GM12878 (cell line): ENCODE data around the gene MMP1. TPM values are rescaled to one million over a fixed set of nuclear protein-coding genes. Genes with fewer than 3 reads are reported as not detected.

Source experiments
- ATAC-seq: fragments of 200-7000 bp; cut with Tn5 transposase; 3 replicates; pipeline ENCODE4 v1.9.1; 2020; ENCODE audit warnings: mild to moderate bottlenecking, moderate library complexity
- BruUV-seq: library from RNA; stranded (reverse); fragments of 400-500 nt; replicated peaks from 2 replicates; lab custom pipeline; 2021; lab: Mats Ljungman, UMichigan
- CTCF ChIA-PET: fragments of 300-600 bp; sonication (Branson Sonifier 250); formaldehyde crosslinking; extraction: SDS; loops from one replicate; lab custom pipeline; 2021; ENCODE audit warnings: inconsistent platforms; lab: Yijun Ruan, JAX
- POLR2A ChIA-PET: fragments of 350-600 bp; formaldehyde crosslinking; extraction: SDS; loops from one replicate; lab custom pipeline; 2021; ENCODE audit warnings: inconsistent platforms; lab: Charles Lee
- RAD21 ChIA-PET: fragments of 300-600 bp; sonication (Branson Sonifier 250); formaldehyde crosslinking; loops from one replicate; lab custom pipeline; 2023; ENCODE audit warnings: antibody characterized with exemption; ENCODE audit not compliant: unreplicated experiment; lab: Charles Lee
- SMC1A ChIA-PET: fragments of 300-600 bp; sonication (Branson Sonifier 250); formaldehyde crosslinking; loops from one replicate; lab custom pipeline; 2023; ENCODE audit not compliant: unreplicated experiment, uncharacterized antibody; lab: Charles Lee
- DNase-seq: peaks from one replicate; pipeline ENCODE4 v3.0.0-alpha.2; 2011; ENCODE audit warnings: low read depth, low spot score
- FAIRE-seq: peaks from 3 replicates; lab custom pipeline; 2011; peaks lifted over from hg19 to GRCh38; lab: Jason Lieb, UNC
- H2AFZ ChIP-seq: 2 replicates; pipeline ENCODE4 v1.6.0; 2011; ENCODE audit warnings: low read depth, low read length, control low read depth; ENCODE audit not compliant: control insufficient read depth
- H3K27ac ChIP-seq: 2 replicates; pipeline ENCODE4 v1.5.1; 2011; ENCODE audit warnings: control low read depth; ENCODE audit not compliant: control insufficient read depth, insufficient read depth
- H3K27me3 ChIP-seq, 2 experiments: replicated peaks in 1 of 2; 2 replicates each; pipeline versions ENCODE4 v1.6.0 to v1.6.1; 2011; ENCODE audit warnings: low read length in 1 of 2; ENCODE audit not compliant: control insufficient read depth in 2 of 2, insufficient read depth in 2 of 2
- H3K36me3 ChIP-seq, 2 experiments: 2 replicates each; pipeline ENCODE4 v1.5.1; 2011; ENCODE audit warnings: low read length in 1 of 2; ENCODE audit not compliant: control insufficient read depth in 2 of 2, insufficient read depth in 2 of 2
- H3K4me1 ChIP-seq: 2 replicates; pipeline ENCODE4 v1.6.1; 2011; ENCODE audit warnings: mild to moderate bottlenecking, low read length, moderate library complexity, mixed read lengths; ENCODE audit not compliant: control insufficient read depth, insufficient read depth
- H3K4me2 ChIP-seq: 2 replicates; pipeline ENCODE4 v1.6.0; 2011; ENCODE audit warnings: control low read depth; ENCODE audit not compliant: control insufficient read depth, insufficient read depth
- H3K4me3 ChIP-seq: fragments of 200-600 bp; sonication (generic); 2 replicates; pipeline ENCODE4 v1.5.1; 2016
- H3K79me2 ChIP-seq: 2 replicates; pipeline ENCODE4 v1.6.0; 2011; ENCODE audit warnings: low read length; ENCODE audit not compliant: control insufficient read depth, insufficient read depth
- H3K9ac ChIP-seq: 2 replicates; pipeline ENCODE4 v1.8.0; 2011; ENCODE audit warnings: low read length, control low read depth, mixed read lengths; ENCODE audit not compliant: control insufficient read depth, insufficient read depth
- H3K9me3 ChIP-seq: replicated peaks from 3 replicates; pipeline ENCODE4 v1.5.1; 2011; ENCODE audit warnings: mild to moderate bottlenecking, low read length; ENCODE audit not compliant: control insufficient read depth, insufficient read depth
- H4K20me1 ChIP-seq: 2 replicates; pipeline ENCODE4 v1.6.0; 2011; ENCODE audit not compliant: control insufficient read depth, insufficient read depth
- ASH2L ChIP-seq: fragments of 300-600, 200-600 bp; sonication (generic); IDR thresholded peaks from 2 replicates; pipeline ENCODE4 v1.6.1; 2017; ENCODE audit warnings: low read depth, mild to moderate bottlenecking, borderline replicate concordance
- BRCA1 ChIP-seq: IDR thresholded peaks from 2 replicates; pipeline ENCODE4 v1.6.1; 2011; ENCODE audit warnings: low read depth, low read length, improper control_type of control experiment
- MEF2B ChIP-seq: fragments of 450-650 bp; IDR thresholded peaks from 2 replicates; pipeline ENCODE4 v1.6.1; 2018; ENCODE audit warnings: mild to moderate bottlenecking, moderate library complexity; ENCODE audit not compliant: partially characterized antibody, poor library complexity, severe bottlenecking
- NBN ChIP-seq: fragments of 450-650 bp; IDR thresholded peaks from 2 replicates; pipeline ENCODE4 v1.6.1; 2016
- PML ChIP-seq: IDR thresholded peaks from 2 replicates; pipeline ENCODE4 v1.6.1; 2012; ENCODE audit warnings: low read length, inconsistent platforms
- POLR2A ChIP-seq: IDR thresholded peaks from 2 replicates; pipeline ENCODE4 v1.6.1; 2011; ENCODE audit warnings: low read depth, mild to moderate bottlenecking, low read length
- ZNF24 ChIP-seq: fragments of 450-650 bp; IDR thresholded peaks from 2 replicates; pipeline ENCODE4 v1.6.1; 2017; ENCODE audit warnings: antibody characterized with exemption, mild to moderate bottlenecking
- WGBS: methylation state at CpG from one replicate; pipeline ENCODE4 v1.1.6; 2016; ENCODE audit warnings: low lambda C conversion rate; ENCODE audit not compliant: insufficient replicate concordance, insufficient coverage; ENCODE audit errors: missing lambda C conversion rate; 5-methylcytosine and 5-hydroxymethylcytosine counted together
- in situ Hi-C: fragments of 300-500 bp; cut with MboI; formaldehyde crosslinking; loops from 9 replicates; pipeline ENCODE4 v1.14.3; 2018; ENCODE audit warnings: mixed read lengths
- intact Hi-C: fragments of 100-400 bp; cut with micrococcal nuclease; formaldehyde crosslinking; loops from one replicate; pipeline ENCODE4 v1.14.2; 2022; ENCODE audit not compliant: unreplicated experiment
- polyA plus RNA-seq, 11 experiments: library from polyadenylated mRNA; depleted of rRNA in 4 of 11; unstranded in 6 of 11; stranded (reverse) in 5 of 11; fragments of >200 nt; fragmentation: Nextera tagmentation in 4 of 11; fragmentation: Illumina TruSeq in 1 of 11; extraction: Ambion mirVana in 4 of 11; extraction: Trizol in 1 of 11; gene quantifications; 1 replicate in 1 of 11; 2 replicates in 10 of 11; pipeline versions ENCODE4 v1.2.1 to v1.2.3, GENCODE V29; 2011 to 2016; ENCODE audit warnings: inconsistent platforms in 2 of 11, missing spikeins in 2 of 11, low read depth in 1 of 11
- total RNA-seq, 4 experiments: library from RNA; depleted of rRNA in 3 of 4; stranded (reverse); fragments of >200 nt in 3 of 4; fragmentation: Illumina TruSeq in 1 of 4; extraction: Trizol in 1 of 4; gene quantifications; 2 replicates each; pipeline versions ENCODE4 v1.2.1 to v1.2.3, GENCODE V29; 2013 to 2021
- TF ChIP-seq, protein P1 (sequence below): fragments of 450-650 bp; IDR thresholded peaks from 2 replicates; pipeline ENCODE4 v1.6.1; 2017; ENCODE audit warnings: mild to moderate bottlenecking, low read depth, inconsistent platforms; ENCODE audit not compliant: poor library complexity, severe bottlenecking
- TF ChIP-seq, protein P2 (sequence below): fragments of 450-650 bp; formaldehyde crosslinking; IDR thresholded peaks from 2 replicates; pipeline ENCODE4 v1.5.0; 2022; ENCODE audit warnings: mild to moderate bottlenecking, missing genetic modification characterization
- TF ChIP-seq, protein P3 (sequence below): fragments of 150-350 bp; IDR thresholded peaks from 2 replicates; pipeline ENCODE4 v1.6.1; 2014; ENCODE audit warnings: mild to moderate bottlenecking, low read depth, low read length
- TF ChIP-seq, protein P4 (sequence below): fragments of 450-650 bp; IDR thresholded peaks from 2 replicates; pipeline ENCODE4 v1.6.1; 2018; ENCODE audit warnings: borderline replicate concordance, mild to moderate bottlenecking; ENCODE audit not compliant: partially characterized antibody

The MMP1 gene
- total and polyA plus RNA-seq, 10 of the 15 experiments (the other 5 are each of a cell fraction or from before 2014, with no cell fraction given) = not detected

DNA sequence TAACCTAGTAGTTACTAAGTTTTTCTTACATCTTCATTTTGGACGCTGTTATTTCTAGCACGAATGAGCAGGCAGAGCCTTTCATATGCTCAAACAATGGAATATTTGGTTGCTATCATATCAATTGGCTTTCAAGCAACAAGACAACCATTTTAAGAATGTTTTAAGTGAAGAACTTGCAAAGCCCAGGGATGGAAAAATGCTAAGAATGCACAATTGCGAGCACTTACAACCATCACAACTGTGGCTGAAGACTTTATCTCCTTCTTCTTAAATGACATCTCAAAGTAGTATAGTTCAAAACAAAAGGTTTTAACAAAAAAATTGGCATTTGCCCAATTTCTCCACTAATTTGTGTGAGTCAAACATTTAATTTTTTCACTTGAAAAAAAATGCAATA is 8.3 kb upstream of the MMP1 start (continued):
- TF ChIP-seq, protein P1, sequence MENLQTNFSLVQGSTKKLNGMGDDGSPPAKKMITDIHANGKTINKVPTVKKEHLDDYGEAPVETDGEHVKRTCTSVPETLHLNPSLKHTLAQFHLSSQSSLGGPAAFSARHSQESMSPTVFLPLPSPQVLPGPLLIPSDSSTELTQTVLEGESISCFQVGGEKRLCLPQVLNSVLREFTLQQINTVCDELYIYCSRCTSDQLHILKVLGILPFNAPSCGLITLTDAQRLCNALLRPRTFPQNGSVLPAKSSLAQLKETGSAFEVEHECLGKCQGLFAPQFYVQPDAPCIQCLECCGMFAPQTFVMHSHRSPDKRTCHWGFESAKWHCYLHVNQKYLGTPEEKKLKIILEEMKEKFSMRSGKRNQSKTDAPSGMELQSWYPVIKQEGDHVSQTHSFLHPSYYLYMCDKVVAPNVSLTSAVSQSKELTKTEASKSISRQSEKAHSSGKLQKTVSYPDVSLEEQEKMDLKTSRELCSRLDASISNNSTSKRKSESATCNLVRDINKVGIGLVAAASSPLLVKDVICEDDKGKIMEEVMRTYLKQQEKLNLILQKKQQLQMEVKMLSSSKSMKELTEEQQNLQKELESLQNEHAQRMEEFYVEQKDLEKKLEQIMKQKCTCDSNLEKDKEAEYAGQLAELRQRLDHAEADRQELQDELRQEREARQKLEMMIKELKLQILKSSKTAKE = no peak
- TF ChIP-seq, protein P2, sequence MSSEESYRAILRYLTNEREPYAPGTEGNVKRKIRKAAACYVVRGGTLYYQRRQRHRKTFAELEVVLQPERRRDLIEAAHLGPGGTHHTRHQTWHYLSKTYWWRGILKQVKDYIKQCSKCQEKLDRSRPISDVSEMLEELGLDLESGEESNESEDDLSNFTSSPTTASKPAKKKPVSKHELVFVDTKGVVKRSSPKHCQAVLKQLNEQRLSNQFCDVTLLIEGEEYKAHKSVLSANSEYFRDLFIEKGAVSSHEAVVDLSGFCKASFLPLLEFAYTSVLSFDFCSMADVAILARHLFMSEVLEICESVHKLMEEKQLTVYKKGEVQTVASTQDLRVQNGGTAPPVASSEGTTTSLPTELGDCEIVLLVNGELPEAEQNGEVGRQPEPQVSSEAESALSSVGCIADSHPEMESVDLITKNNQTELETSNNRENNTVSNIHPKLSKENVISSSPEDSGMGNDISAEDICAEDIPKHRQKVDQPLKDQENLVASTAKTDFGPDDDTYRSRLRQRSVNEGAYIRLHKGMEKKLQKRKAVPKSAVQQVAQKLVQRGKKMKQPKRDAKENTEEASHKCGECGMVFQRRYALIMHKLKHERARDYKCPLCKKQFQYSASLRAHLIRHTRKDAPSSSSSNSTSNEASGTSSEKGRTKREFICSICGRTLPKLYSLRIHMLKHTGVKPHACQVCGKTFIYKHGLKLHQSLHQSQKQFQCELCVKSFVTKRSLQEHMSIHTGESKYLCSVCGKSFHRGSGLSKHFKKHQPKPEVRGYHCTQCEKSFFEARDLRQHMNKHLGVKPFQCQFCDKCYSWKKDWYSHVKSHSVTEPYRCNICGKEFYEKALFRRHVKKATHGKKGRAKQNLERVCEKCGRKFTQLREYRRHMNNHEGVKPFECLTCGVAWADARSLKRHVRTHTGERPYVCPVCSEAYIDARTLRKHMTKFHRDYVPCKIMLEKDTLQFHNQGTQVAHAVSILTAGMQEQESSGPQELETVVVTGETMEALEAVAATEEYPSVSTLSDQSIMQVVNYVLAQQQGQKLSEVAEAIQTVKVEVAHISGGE (CRISPR knock-in tag) = no peak

DNA sequence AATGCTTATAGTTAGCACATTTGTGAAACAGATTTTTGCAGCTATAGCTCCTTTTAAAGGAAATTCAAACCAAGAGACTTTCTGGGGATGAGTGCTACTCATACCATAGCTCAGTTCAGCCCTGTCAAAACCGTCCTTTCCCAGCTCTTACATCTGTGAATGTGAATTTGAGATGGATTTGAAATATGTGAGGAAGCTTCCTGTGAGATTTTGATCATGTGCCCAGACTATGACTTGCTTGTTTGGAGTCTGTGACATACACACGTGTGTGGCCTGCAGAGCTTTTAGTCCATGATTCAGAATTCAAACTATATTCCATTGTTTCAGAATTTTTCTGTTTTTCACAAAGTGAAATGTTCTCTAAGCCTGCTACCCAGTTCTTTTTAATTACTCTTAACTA is 4.4 kb upstream of the MMP1 start:
- no peaks in the 10 kb centered on the region; a peak in 1 of 4 replicates for H3K27me3 ChIP-seq
- H3K4me1 ChIP-seq = no peaks in the 10 kb centered on the region
- no peaks in the 10 kb centered on the region for H3K9me3 ChIP-seq
- ATAC-seq (no peak), FAIRE-seq (no peak), DNase-seq (no peak)
- RAD21 ChIA-PET = interaction anchor here (0.9 kb wide), 1 partner anchor 138 kb away, joined by 3 read pairs; no protein-coding TSS in a partner anchor
- intact Hi-C loops = no loop called here
- POLR2A ChIA-PET = no interaction called here
- no peaks in the 10 kb centered on the region for H3K79me2 ChIP-seq
- H3K36me3 ChIP-seq = no peaks in the 10 kb centered on the region
- no peak overlapping the region for H2AFZ ChIP-seq
- no peaks in the 10 kb centered on the region for H4K20me1 ChIP-seq
- 13% methylated on average over 2 of the region's 2 CpGs for WGBS
- H3K9ac ChIP-seq = no peak overlapping the region
- SMC1A ChIA-PET = interaction anchor here (1.1 kb wide), 1 partner anchor 138 kb away, joined by 3 read pairs; no protein-coding TSS in a partner anchor
- in situ Hi-C loops = no loop called here
- H3K4me2 ChIP-seq = no peak overlapping the region
- H3K27ac ChIP-seq = no peak overlapping the region
- CTCF ChIA-PET = interaction anchor here (0.7 to 1.5 kb wide), 2 partner anchors 18 to 22 kb away, joined by 3 to 5 read pairs; no protein-coding TSS in a partner anchor
- no TSS peak for BruUV-seq
- no peak overlapping the region for H3K4me3 ChIP-seq
- TF ChIP-seq ZNF24 (no peak), BRCA1 (no peak), MEF2B (no peak), POLR2A (no peak), ASH2L (no peak), NBN (no peak), PML (no peak)
- TF ChIP-seq, protein P3, sequence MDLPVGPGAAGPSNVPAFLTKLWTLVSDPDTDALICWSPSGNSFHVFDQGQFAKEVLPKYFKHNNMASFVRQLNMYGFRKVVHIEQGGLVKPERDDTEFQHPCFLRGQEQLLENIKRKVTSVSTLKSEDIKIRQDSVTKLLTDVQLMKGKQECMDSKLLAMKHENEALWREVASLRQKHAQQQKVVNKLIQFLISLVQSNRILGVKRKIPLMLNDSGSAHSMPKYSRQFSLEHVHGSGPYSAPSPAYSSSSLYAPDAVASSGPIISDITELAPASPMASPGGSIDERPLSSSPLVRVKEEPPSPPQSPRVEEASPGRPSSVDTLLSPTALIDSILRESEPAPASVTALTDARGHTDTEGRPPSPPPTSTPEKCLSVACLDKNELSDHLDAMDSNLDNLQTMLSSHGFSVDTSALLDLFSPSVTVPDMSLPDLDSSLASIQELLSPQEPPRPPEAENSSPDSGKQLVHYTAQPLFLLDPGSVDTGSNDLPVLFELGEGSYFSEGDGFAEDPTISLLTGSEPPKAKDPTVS = no peak
- TF ChIP-seq, protein P4, sequence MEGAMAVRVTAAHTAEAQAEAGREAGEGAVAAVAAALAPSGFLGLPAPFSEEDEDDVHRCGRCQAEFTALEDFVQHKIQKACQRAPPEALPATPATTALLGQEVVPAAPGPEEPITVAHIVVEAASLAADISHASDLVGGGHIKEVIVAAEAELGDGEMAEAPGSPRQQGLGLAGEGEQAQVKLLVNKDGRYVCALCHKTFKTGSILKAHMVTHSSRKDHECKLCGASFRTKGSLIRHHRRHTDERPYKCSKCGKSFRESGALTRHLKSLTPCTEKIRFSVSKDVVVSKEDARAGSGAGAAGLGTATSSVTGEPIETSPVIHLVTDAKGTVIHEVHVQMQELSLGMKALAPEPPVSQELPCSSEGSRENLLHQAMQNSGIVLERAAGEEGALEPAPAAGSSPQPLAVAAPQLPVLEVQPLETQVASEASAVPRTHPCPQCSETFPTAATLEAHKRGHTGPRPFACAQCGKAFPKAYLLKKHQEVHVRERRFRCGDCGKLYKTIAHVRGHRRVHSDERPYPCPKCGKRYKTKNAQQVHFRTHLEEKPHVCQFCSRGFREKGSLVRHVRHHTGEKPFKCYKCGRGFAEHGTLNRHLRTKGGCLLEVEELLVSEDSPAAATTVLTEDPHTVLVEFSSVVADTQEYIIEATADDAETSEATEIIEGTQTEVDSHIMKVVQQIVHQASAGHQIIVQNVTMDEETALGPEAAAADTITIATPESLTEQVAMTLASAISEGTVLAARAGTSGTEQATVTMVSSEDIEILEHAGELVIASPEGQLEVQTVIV = no peak
